GM10847 (cell line): ENCODE measurements around the gene ATP13A1.

Experiments
- POLR2A ChIP-seq: IDR thresholded peaks from 2 replicates; pipeline ENCODE4 v1.6.1; 2011; ENCODE audit not compliant: insufficient read length; ENCODE audit errors: extremely low read depth

The ATP13A1 gene

GRCh38 chr19:19663256-19664120, at the start of gene ATP13A1:
ATP13A1 (minus strand) TSS chr19:19663676; CDS start chr19:19663666, 10 bp downstream.
- TF ChIP-seq POLR2A: peak; percentile 86

GRCh38 chr19:19711934-19712828, 48.7 kb upstream of the ATP13A1 start:
- TF ChIP-seq POLR2A: no peak

- no peak for TF ChIP-seq POLR2A
These were observed 47.9 kb upstream of the ATP13A1 start for GRCh38 chr19:19711306-19711933.

- TF ChIP-seq POLR2A: no peak
These were observed 47.0 kb upstream of the ATP13A1 start for GRCh38 chr19:19710506-19710905.

- TF ChIP-seq POLR2A: no peak
These were observed 41.4 kb upstream of the ATP13A1 start for GRCh38 chr19:19704836-19705235.

GRCh38 chr19:19697589-19697988, 34.1 kb upstream of the ATP13A1 start:
- no peak for TF ChIP-seq POLR2A

GRCh38 chr19:19696386-19696785, 32.9 kb upstream of the ATP13A1 start:
- no peak for TF ChIP-seq POLR2A

GRCh38 chr19:19691683-19692082, 28.2 kb upstream of the ATP13A1 start:
- no peak for TF ChIP-seq POLR2A

- no peak for TF ChIP-seq POLR2A
These were observed 23.6 kb upstream of the ATP13A1 start for GRCh38 chr19:19687090-19687489.

GRCh38 chr19:19686580-19686979, 23.1 kb upstream of the ATP13A1 start:
- TF ChIP-seq POLR2A: no peak

GRCh38 chr19:19679176-19680073, 15.9 kb upstream of the ATP13A1 start:
- no peak for TF ChIP-seq POLR2A

GRCh38 chr19:19677579-19677978, 14.1 kb upstream of the ATP13A1 start:
- TF ChIP-seq POLR2A: no peak

GRCh38 chr19:19674315-19674714, 10.8 kb upstream of the ATP13A1 start:
- no peak for TF ChIP-seq POLR2A

- TF ChIP-seq POLR2A: no peak
These were observed 9.3 kb upstream of the ATP13A1 start for GRCh38 chr19:19672816-19673215.
